PC-9 (cell line): ENCODE data around the gene EXT2. TPM values are rescaled to one million over a fixed set of nuclear protein-coding genes. Genes with fewer than 3 reads are reported as not detected.

Experiments used
- BruUV-seq: library from RNA; stranded (reverse); fragments of 400-500 nt; replicated peaks from 2 replicates; lab custom pipeline; 2021; lab: Mats Ljungman, UMichigan
- CTCF ChIA-PET: fragments of 300-600 bp; sonication (Branson Sonifier 250); formaldehyde crosslinking; loops from one replicate; lab custom pipeline; 2022; ENCODE audit warnings: antibody characterized with exemption; lab: Charles Lee
- POLR2A ChIA-PET: fragments of 300-600 bp; sonication (Branson Sonifier 250); formaldehyde crosslinking; loops from one replicate; lab custom pipeline; 2022; ENCODE audit warnings: antibody characterized with exemption; ENCODE audit not compliant: unreplicated experiment; lab: Charles Lee
- DNase-seq, 2 experiments: peaks; one replicate each; pipeline versions ENCODE4 v3.0.0 to v3.0.0-alpha.2; 2015 to 2022; ENCODE audit warnings: mixed read lengths in 1 of 2
- H2AFZ ChIP-seq: fragments of 200-600 bp; sonication (generic); 2 replicates; pipeline ENCODE4 v1.8.1; 2017; ENCODE audit warnings: antibody characterized with exemption
- H3F3A ChIP-seq: fragments of 200-600 bp; sonication (generic); 2 replicates; pipeline ENCODE4 v1.8.1; 2017; ENCODE audit warnings: antibody characterized with exemption, mild to moderate bottlenecking, low read depth; ENCODE audit not compliant: insufficient read depth
- H3K27ac ChIP-seq: fragments of 200-600 bp; sonication (generic); 2 replicates; pipeline ENCODE4 v1.6.1; 2016; ENCODE audit warnings: mixed run types
- H3K27me3 ChIP-seq: fragments of 200-600 bp; sonication (generic); 2 replicates; pipeline ENCODE4 v1.6.1; 2016; ENCODE audit warnings: low read depth, mixed run types; ENCODE audit not compliant: insufficient read depth
- H3K36me3 ChIP-seq: fragments of 200-600 bp; sonication (generic); 2 replicates; pipeline ENCODE4 v1.6.1; 2016; ENCODE audit warnings: low read depth, mixed run types
- H3K4me1 ChIP-seq: fragments of 200-600 bp; sonication (generic); replicated peaks from 2 replicates; pipeline ENCODE4 v1.6.1; 2016; ENCODE audit warnings: mixed run types; ENCODE audit not compliant: insufficient read depth
- H3K4me2 ChIP-seq: fragments of 200-600 bp; sonication (generic); 2 replicates; pipeline ENCODE4 v1.6.1; 2017; ENCODE audit warnings: mixed run types
- H3K4me3 ChIP-seq: fragments of 200-600 bp; sonication (generic); 2 replicates; pipeline ENCODE4 v1.6.1; 2016; ENCODE audit warnings: mixed run types
- H3K79me2 ChIP-seq: fragments of 200-600 bp; sonication (generic); 2 replicates; pipeline ENCODE4 v1.6.1; 2017; ENCODE audit warnings: low read depth, mixed run types
- H3K9me2 ChIP-seq: fragments of 200-600 bp; sonication (generic); 2 replicates; pipeline ENCODE4 v1.8.1; 2017; ENCODE audit warnings: mild to moderate bottlenecking; ENCODE audit not compliant: insufficient read depth
- H3K9me3 ChIP-seq: fragments of 200-600 bp; sonication (generic); 2 replicates; pipeline ENCODE4 v1.8.1; 2016; ENCODE audit warnings: low read depth; ENCODE audit not compliant: insufficient read depth
- H4K20me1 ChIP-seq: fragments of 200-600 bp; sonication (generic); 2 replicates; pipeline ENCODE4 v1.8.1; 2017; ENCODE audit not compliant: insufficient read depth
- EZH2 ChIP-seq: fragments of 200-600 bp; sonication (generic); IDR thresholded peaks from 2 replicates; pipeline ENCODE4 v1.8.0; 2017; ENCODE audit warnings: antibody characterized with exemption, low read depth
- intact Hi-C: fragments of 100-400 bp; cut with micrococcal nuclease; formaldehyde crosslinking; loops from one replicate; pipeline ENCODE4 v1.10.0; 2022; ENCODE audit not compliant: unreplicated experiment
- total RNA-seq: library from RNA; stranded (reverse); gene quantifications from 2 replicates; pipeline ENCODE4 v1.2.3, GENCODE V29; 2021
- TF ChIP-seq, protein P1 (sequence below): fragments of 200-600 bp; sonication (generic); conservative IDR thresholded peaks from 2 replicates; pipeline ENCODE4 v1.6.1; 2017; ENCODE audit warnings: mixed run types, antibody characterized with exemption, mild to moderate bottlenecking, moderate library complexity

Gene EXT2
- total RNA-seq, 1 experiment from 2014 or later, result 72.4 TPM

DNA sequence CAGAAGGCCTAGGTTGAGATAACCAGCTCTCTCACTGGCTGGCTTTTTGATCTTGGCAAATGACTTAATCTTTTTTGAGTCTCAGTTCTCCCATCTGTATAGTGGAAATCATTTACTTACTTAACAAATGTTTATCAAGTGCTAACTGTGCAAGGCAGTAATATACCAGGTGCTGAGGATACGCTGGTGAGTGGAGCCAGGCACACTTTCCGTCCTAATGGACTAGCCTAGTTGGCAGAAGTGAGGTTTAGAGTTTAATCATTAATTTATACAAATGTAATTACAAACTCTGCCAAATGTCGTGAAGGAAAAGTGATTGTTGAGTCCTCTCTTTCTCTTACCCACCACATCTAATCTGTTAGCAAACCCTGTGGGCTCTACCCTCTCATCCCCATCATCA lies 33.3 kb downstream of the EXT2 start:
- Histone ChIP-seq H3K27me3 (no peaks in the 10 kb centered on the region), H3K27ac (no peak overlapping the region), H3K4me2 (no peak overlapping the region), H3F3A (no peaks in the 10 kb centered on the region), H2AFZ (no peak overlapping the region), H4K20me1 (no peaks in the 10 kb centered on the region; the same call in 1 of the 2 replicates), H3K36me3 (peaks cover 15% of the 10 kb centered on the region; the same call in 1 of the 2 replicates), H3K9me2 (no peaks in the 10 kb centered on the region), H3K4me1 (no peaks in the 10 kb centered on the region), H3K9me3 (no peaks in the 10 kb centered on the region), H3K79me2 (no peaks in the 10 kb centered on the region), H3K4me3 (no peak overlapping the region)
- TF ChIP-seq, protein P1, sequence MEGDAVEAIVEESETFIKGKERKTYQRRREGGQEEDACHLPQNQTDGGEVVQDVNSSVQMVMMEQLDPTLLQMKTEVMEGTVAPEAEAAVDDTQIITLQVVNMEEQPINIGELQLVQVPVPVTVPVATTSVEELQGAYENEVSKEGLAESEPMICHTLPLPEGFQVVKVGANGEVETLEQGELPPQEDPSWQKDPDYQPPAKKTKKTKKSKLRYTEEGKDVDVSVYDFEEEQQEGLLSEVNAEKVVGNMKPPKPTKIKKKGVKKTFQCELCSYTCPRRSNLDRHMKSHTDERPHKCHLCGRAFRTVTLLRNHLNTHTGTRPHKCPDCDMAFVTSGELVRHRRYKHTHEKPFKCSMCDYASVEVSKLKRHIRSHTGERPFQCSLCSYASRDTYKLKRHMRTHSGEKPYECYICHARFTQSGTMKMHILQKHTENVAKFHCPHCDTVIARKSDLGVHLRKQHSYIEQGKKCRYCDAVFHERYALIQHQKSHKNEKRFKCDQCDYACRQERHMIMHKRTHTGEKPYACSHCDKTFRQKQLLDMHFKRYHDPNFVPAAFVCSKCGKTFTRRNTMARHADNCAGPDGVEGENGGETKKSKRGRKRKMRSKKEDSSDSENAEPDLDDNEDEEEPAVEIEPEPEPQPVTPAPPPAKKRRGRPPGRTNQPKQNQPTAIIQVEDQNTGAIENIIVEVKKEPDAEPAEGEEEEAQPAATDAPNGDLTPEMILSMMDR, result no peak
- TF ChIP-seq EZH2, result no peak
- CTCF ChIA-PET, result no interaction called here
- POLR2A ChIA-PET, result no interaction called here
- intact Hi-C loops, result no loop called here
- DNase-seq, result no peak
- no TSS peak for BruUV-seq

- no peak overlapping the region for H3K27ac ChIP-seq
- H3K4me3 ChIP-seq, result no peak overlapping the region
- peaks cover 3% of the 10 kb centered on the region; the same call in 1 of the 2 replicates for H4K20me1 ChIP-seq
- no peak for TF ChIP-seq EZH2
- TF ChIP-seq, protein P1, result no peak
- H3K79me2 ChIP-seq, result no peaks in the 10 kb centered on the region
- CTCF ChIA-PET, result interaction anchor here (1.6 kb wide), 1 partner anchor 36 kb away, joined by 3 read pairs; the partner anchor contains the start of gene EXT2
- H3K9me3 ChIP-seq, result no peaks in the 10 kb centered on the region
- no TSS peak for BruUV-seq
- no peak overlapping the region for H3K4me2 ChIP-seq
- no peaks in the 10 kb centered on the region for H3K9me2 ChIP-seq
- H2AFZ ChIP-seq, result no peak overlapping the region
- H3K4me1 ChIP-seq, result no peaks in the 10 kb centered on the region
- intact Hi-C loops, result no loop called here
- POLR2A ChIA-PET, result no interaction called here
- no peak for DNase-seq
- no peaks in the 10 kb centered on the region for H3F3A ChIP-seq
- H3K27me3 ChIP-seq, result no peaks in the 10 kb centered on the region
- H3K36me3 ChIP-seq, result peaks cover 15% of the 10 kb centered on the region; the same call in 1 of the 2 replicates
Observed at GRCh38 chr11:44130751-44131150, 35.3 kb downstream of the EXT2 start.

- H3K9me2 ChIP-seq, result no peaks in the 10 kb centered on the region
- DNase-seq, result peak in 1 of 2 experiments; percentile 41
- H3K27ac ChIP-seq, result no peak overlapping the region
- no peaks in the 10 kb centered on the region for H3K79me2 ChIP-seq
- H2AFZ ChIP-seq, result no peak overlapping the region
- ChIA-PET CTCF (interaction anchor here (0.5 to 0.6 kb wide), 3 partner anchors 136 to 484 kb away, joined by 3 to 6 read pairs (median 4); no protein-coding TSS in a partner anchor), POLR2A (interaction anchor here (0.6 kb wide), 2 partner anchors 155 to 274 kb away, joined by 5 to 16 read pairs; no protein-coding TSS in a partner anchor)
- TF ChIP-seq EZH2, result no peak
- TF ChIP-seq, protein P1, result peak; percentile 89
- no peaks in the 10 kb centered on the region for H3K36me3 ChIP-seq
- no peaks in the 10 kb centered on the region for H3F3A ChIP-seq
- no TSS peak for BruUV-seq
- H3K4me1 ChIP-seq, result no peaks in the 10 kb centered on the region
- no peaks in the 10 kb centered on the region for H3K27me3 ChIP-seq
- H3K4me2 ChIP-seq, result no peak overlapping the region
- no peaks in the 10 kb centered on the region for H3K9me3 ChIP-seq
- H3K4me3 ChIP-seq, result no peak overlapping the region
- intact Hi-C loops, result loop anchor here (1.0 to 2.0 kb wide), 2 partner anchors 193 to 405 kb away; no protein-coding TSS in a partner anchor
- peaks cover 9% of the 10 kb centered on the region for H4K20me1 ChIP-seq
Observed at GRCh38 chr11:44133335-44133946, 38.0 kb downstream of the EXT2 start.
